ENCODE results near the gene EXO1. TPM values are rescaled to one million over a fixed set of nuclear protein-coding genes. Genes with fewer than 3 reads are reported as not detected.

The EXO1 gene
- total RNA-seq, 1 donor from 2014 or later = 8.3 TPM

DNA sequence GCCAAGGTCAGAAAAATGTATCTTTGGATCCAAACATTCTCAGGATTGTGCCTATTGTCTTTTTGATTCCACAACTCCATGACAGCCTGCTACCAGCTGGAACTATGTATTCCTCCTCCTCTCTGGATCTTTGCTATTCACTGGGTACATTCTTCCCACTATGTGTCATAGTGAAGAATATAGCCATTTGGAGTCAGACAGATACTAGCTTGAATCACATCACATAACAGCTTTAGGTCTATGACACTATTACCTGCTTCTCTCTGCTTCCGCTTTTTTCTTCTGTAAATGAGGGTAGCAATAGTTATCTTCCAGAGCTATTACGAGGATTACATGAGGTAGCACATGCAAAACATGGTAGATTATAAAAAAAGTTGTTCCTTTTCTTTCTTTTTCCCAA, 5.4 kb upstream of the EXO1 start:
- H3K27me3 Mint-ChIP-seq (ENCODE audit: low read depth) = peaks cover 5% of the 10 kb centered on the region
- no peaks in the 10 kb centered on the region for H3K36me3 Mint-ChIP-seq
- H3K27ac Mint-ChIP-seq = no peak overlapping the region
- H3K4me3 Mint-ChIP-seq = no peak overlapping the region
- H3K9me3 Mint-ChIP-seq = no peaks in the 10 kb centered on the region
- H3K4me1 Mint-ChIP-seq = peaks cover 5% of the 10 kb centered on the region
- TF ChIP-seq, protein P1, sequence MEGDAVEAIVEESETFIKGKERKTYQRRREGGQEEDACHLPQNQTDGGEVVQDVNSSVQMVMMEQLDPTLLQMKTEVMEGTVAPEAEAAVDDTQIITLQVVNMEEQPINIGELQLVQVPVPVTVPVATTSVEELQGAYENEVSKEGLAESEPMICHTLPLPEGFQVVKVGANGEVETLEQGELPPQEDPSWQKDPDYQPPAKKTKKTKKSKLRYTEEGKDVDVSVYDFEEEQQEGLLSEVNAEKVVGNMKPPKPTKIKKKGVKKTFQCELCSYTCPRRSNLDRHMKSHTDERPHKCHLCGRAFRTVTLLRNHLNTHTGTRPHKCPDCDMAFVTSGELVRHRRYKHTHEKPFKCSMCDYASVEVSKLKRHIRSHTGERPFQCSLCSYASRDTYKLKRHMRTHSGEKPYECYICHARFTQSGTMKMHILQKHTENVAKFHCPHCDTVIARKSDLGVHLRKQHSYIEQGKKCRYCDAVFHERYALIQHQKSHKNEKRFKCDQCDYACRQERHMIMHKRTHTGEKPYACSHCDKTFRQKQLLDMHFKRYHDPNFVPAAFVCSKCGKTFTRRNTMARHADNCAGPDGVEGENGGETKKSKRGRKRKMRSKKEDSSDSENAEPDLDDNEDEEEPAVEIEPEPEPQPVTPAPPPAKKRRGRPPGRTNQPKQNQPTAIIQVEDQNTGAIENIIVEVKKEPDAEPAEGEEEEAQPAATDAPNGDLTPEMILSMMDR (IDR thresholded peaks at IDR 0.05; ENCODE audit: unreplicated experiment) = no peak
- DNase-seq (ENCODE audit: low spot score in 2 of 2, unreplicated experiment in 2 of 2) = no peak

DNA sequence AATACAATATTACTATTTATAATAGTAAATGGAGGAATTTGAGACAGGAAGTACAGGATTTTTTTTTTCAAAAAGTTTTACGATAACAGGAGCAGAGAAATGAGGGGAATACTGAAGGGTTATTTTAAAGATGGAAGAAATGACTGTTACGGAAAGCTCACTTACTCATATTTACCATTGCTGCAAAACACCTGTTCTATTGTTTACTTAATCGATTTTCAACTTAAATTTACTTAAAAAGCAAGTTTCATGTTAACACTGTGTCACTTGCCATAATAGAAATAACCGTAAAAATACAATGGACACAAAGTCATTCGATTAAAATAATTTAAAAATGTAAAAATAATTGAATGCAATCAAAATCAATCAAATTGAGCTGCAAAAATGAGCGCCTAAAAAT, 3.4 kb upstream of the EXO1 start:
- DNase-seq (ENCODE audit: low spot score in 2 of 2, unreplicated experiment in 2 of 2) = no peak
- no peak overlapping the region for H3K4me3 Mint-ChIP-seq

DNA sequence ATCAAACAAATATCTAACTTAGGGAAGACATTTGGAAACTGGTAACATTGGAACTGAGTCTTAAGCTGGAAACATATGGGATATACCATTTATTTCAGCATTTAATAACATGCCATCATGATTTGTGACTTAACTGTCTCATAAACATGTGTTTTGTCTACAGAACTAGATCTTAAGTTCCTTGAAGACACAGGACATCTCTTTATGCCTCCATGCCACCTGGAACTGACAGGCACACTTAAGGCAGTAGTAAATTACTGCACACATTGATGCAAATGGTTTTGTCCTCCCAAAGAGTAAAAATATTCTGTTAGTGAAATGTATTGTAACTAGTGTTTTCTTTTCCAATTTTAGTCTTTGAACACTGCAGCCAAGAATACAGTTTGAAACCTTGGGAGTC, 1.6 kb upstream of the EXO1 start:
- no peak overlapping the region for H3K4me3 Mint-ChIP-seq
- DNase-seq (ENCODE audit: low spot score in 2 of 2, unreplicated experiment in 2 of 2) = no peak
- H3K27ac Mint-ChIP-seq = no peak overlapping the region
- H3K4me1 Mint-ChIP-seq = peaks cover 25% of the 10 kb centered on the region
- peaks cover 5% of the 10 kb centered on the region for H3K27me3 Mint-ChIP-seq (ENCODE audit: low read depth)
- TF ChIP-seq, protein P1 (IDR thresholded peaks at IDR 0.05; ENCODE audit: unreplicated experiment) = no peak
- no peaks in the 10 kb centered on the region for H3K9me3 Mint-ChIP-seq
- H3K36me3 Mint-ChIP-seq = no peaks in the 10 kb centered on the region

More for the DNA sequence above, 3.4 kb upstream of the EXO1 start:
- Mint-ChIP-seq H3K9me3 (no peaks in the 10 kb centered on the region), H3K36me3 (no peaks in the 10 kb centered on the region), H3K4me1 (peaks cover 23% of the 10 kb centered on the region), H3K27ac (no peak overlapping the region), H3K27me3 (ENCODE audit: low read depth) (peaks cover 5% of the 10 kb centered on the region)
- TF ChIP-seq, protein P1 (IDR thresholded peaks at IDR 0.05; ENCODE audit: unreplicated experiment) = no peak

DNA sequence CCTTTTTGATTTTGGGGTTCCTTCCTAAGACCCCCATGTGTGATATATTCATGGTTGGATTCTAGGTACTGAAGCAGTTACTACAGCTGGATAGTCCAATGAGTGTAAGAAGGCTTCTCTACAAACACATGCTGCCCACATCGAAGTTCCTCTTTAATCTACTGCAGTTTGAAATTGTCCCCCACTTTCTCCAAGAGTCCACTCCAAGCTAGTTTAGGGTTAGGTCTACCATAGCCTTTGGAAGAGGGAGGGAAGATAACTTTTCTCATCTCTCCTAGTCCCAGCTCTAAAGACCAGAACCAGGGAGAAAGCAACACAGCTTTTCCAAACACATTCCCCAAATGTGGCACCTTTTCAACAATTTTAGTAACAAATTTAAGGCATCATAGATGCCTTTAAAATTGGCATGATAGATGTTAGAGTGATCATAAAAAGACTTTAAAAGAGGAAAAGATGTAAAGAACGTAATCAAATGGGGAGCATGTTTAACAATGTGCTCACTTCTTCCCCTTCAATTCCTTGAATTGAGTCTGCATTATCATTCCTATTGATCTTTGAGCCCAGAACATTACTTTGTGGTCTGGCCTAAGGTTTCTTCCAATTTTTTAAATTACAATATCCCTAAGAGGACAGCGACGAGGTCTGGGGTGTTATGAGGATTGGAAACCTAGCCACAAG, 1.0 kb upstream of the EXO1 start:
- H3K36me3 Mint-ChIP-seq = no peaks in the 10 kb centered on the region
- TF ChIP-seq, protein P1 (IDR thresholded peaks at IDR 0.05; ENCODE audit: unreplicated experiment) = no peak
- peaks cover 25% of the 10 kb centered on the region for H3K4me1 Mint-ChIP-seq
- H3K27ac Mint-ChIP-seq = peak overlapping the region; percentile 98
- no peak for DNase-seq (ENCODE audit: low spot score in 2 of 2, unreplicated experiment in 2 of 2)
- H3K4me3 Mint-ChIP-seq = peak overlapping the region; percentile 99
- H3K9me3 Mint-ChIP-seq = no peaks in the 10 kb centered on the region
- H3K27me3 Mint-ChIP-seq (ENCODE audit: low read depth) = peaks cover 5% of the 10 kb centered on the region

DNA sequence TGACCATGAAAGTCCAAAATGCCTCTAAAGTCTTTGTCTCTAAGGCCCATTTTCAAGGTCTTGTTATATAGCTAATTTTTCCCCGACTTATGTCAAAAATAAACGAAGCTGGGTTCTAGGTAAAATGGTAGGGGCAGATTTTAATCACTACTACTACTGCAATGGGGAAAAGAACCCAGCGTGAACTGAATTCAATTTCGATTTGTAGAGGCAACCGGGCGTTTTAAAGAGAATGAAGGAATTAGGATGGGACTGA, 536 bp upstream of the EXO1 start:
- H3K27me3 Mint-ChIP-seq (ENCODE audit: low read depth) = peaks cover 5% of the 10 kb centered on the region
- TF ChIP-seq, protein P1 (IDR thresholded peaks at IDR 0.05; ENCODE audit: unreplicated experiment) = no peak
- no peak for DNase-seq (ENCODE audit: low spot score in 2 of 2, unreplicated experiment in 2 of 2)
- H3K9me3 Mint-ChIP-seq = no peaks in the 10 kb centered on the region
- peaks cover 25% of the 10 kb centered on the region for H3K4me1 Mint-ChIP-seq
- H3K36me3 Mint-ChIP-seq = no peaks in the 10 kb centered on the region
- H3K27ac Mint-ChIP-seq = peak overlapping the region; percentile 98
- H3K4me3 Mint-ChIP-seq = peak overlapping the region; percentile 99

All from mesothelial cell of epicardium (in vitro differentiated cells).